Thyroid gland (tissue), 4 donors: ENCODE data around the gene PKP2. TPM values are rescaled to one million over a fixed set of nuclear protein-coding genes. Genes with fewer than 3 reads are reported as not detected.
"Not testable (repeated sequence)": the region's sequence is repeated elsewhere in the genome, so short reads cannot be mapped to it uniquely, and the experiment has no call there.

Source experiments
- DNase-seq, 2 donors: peaks; one replicate each; pipeline ENCODE4 v3.0.0-alpha.2; 2019
- H3K27ac ChIP-seq, 3 donors: fragments of 200-600 bp; sonication (generic); 1 replicate in 2 of 3; 2 replicates in 1 of 3; pipeline ENCODE4 v1.5.1; 2016 to 2019; ENCODE audit warnings: mild to moderate bottlenecking in 1 of 3, moderate library complexity in 1 of 3
- H3K27me3 ChIP-seq: fragments of 200-600 bp; sonication (generic); one replicate; pipeline ENCODE4 v1.5.1; 2019
- H3K36me3 ChIP-seq, 2 donors: fragments of 200-600 bp; sonication (generic); one replicate each; pipeline ENCODE4 v1.5.1; 2016 to 2019
- H3K4me1 ChIP-seq, 2 donors: fragments of 200-600 bp; sonication (generic); one replicate each; pipeline ENCODE4 v1.5.1; 2017 to 2019
- H3K4me3 ChIP-seq, 3 donors: fragments of 200-600 bp; sonication (generic); replicated peaks in 1 of 3; 1 replicate in 2 of 3; 2 replicates in 1 of 3; pipeline ENCODE4 v1.5.1; 2016; ENCODE audit warnings: mild to moderate bottlenecking in 1 of 3
- H3K9me3 ChIP-seq: fragments of 200-600 bp; sonication (generic); one replicate; pipeline ENCODE4 v1.5.1; 2017
- POLR2A ChIP-seq, 2 donors: fragments of 450-650 bp; IDR thresholded peaks; one replicate each; pipeline ENCODE4 v1.6.1; 2017; ENCODE audit warnings: antibody characterized with exemption in 2 of 2, mild to moderate bottlenecking in 2 of 2, moderate library complexity in 1 of 2
- WGBS, 2 donors: methylation state at CpG; one replicate each; pipeline ENCODE4 v1.1.5; 2017; 5-methylcytosine and 5-hydroxymethylcytosine counted together
- intact Hi-C: fragments of 100-400 bp; cut with DNase I; formaldehyde crosslinking; loops from one replicate; pipeline ENCODE4 v1.15.1; 2023
- total RNA-seq, 4 donors: library from RNA; depleted of rRNA; stranded (reverse); fragments of >200 nt; gene quantifications; one replicate each; pipeline ENCODE4 v1.2.3, GENCODE V29; 2016
- TF ChIP-seq, protein P1 (sequence below), 6 experiments: fragments of 200-600 bp in 3 of 6; fragments of 450-650 bp in 3 of 6; sonication (generic) in 3 of 6; IDR thresholded peaks; one replicate each; pipeline ENCODE4 v1.5.1; 2016 to 2019; ENCODE audit warnings: antibody characterized with exemption in 6 of 6, mild to moderate bottlenecking in 2 of 6, inconsistent platforms in 1 of 6, moderate library complexity in 1 of 6

The PKP2 gene
- total RNA-seq, 4 donors from 2014 or later = 0.27 to 0.92 (median 0.55) TPM

DNA sequence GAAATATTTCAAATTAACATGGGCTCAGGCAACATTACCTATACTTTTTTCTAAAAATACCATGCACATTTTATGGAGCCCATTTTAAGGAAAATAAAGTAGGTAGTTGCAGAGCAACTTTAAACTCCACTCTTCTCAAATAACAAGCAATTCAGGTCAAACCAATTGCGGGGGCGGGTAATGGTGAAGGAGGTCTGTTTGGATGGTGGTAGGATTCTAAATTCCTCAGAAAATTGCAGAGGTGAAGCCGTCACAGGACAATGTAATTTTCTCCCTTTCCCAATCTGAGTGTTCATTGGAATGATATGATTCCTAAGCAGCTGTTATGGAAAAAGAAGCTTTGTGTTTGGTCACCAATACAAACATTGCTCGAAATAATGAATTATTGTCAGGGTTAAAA lies 11.6 kb downstream of the PKP2 start:
- no peaks in the 10 kb centered on the region for H3K4me1 ChIP-seq
- WGBS, 2 donors = 37 to 62% methylated on average over 4 of the region's 4 CpGs
- intact Hi-C loops = no loop called here
- H3K4me3 ChIP-seq = no peak overlapping the region
- H3K27me3 ChIP-seq = no peaks in the 10 kb centered on the region
- no peaks in the 10 kb centered on the region for H3K36me3 ChIP-seq
- TF ChIP-seq POLR2A (IDR thresholded peaks at IDR 0.05) = no peak
- TF ChIP-seq, protein P1, sequence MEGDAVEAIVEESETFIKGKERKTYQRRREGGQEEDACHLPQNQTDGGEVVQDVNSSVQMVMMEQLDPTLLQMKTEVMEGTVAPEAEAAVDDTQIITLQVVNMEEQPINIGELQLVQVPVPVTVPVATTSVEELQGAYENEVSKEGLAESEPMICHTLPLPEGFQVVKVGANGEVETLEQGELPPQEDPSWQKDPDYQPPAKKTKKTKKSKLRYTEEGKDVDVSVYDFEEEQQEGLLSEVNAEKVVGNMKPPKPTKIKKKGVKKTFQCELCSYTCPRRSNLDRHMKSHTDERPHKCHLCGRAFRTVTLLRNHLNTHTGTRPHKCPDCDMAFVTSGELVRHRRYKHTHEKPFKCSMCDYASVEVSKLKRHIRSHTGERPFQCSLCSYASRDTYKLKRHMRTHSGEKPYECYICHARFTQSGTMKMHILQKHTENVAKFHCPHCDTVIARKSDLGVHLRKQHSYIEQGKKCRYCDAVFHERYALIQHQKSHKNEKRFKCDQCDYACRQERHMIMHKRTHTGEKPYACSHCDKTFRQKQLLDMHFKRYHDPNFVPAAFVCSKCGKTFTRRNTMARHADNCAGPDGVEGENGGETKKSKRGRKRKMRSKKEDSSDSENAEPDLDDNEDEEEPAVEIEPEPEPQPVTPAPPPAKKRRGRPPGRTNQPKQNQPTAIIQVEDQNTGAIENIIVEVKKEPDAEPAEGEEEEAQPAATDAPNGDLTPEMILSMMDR (IDR thresholded peaks at IDR 0.05) = no peak
- no peak for DNase-seq
- no peak overlapping the region for H3K27ac ChIP-seq
- H3K9me3 ChIP-seq = no peaks in the 10 kb centered on the region

DNA sequence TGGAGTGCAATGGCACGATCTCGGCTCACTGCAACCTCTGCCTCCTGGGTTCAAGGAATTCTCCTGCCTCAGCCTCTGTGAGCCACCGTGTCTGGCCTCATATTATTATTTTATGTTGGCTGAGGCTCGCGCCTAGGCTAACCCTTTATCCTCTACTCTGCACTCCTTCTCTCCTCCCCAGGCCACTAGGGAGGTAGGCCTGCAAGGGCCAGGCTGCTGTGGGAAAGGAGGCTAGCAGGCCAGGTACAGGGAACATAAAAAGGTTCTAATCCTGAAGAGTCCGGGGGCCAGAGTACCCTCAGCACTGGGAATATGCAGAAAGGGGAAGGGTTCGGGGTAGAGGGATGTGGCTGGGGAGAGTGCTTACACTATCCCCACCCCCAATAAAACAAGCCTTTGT lies 14.9 kb downstream of the PKP2 start:
- intact Hi-C loops = no loop called here
- DNase-seq = no peak
- no peaks in the 10 kb centered on the region for H3K36me3 ChIP-seq
- no peaks in the 10 kb centered on the region for H3K27me3 ChIP-seq
- H3K4me1 ChIP-seq = no peaks in the 10 kb centered on the region
- WGBS, 2 donors = 76 to 77% methylated on average over 7 of the region's 7 CpGs
- TF ChIP-seq, protein P1 (IDR thresholded peaks at IDR 0.05) = no peak
- no peak for TF ChIP-seq POLR2A (IDR thresholded peaks at IDR 0.05)
- H3K27ac ChIP-seq = no peak overlapping the region
- no peaks in the 10 kb centered on the region for H3K9me3 ChIP-seq
- H3K4me3 ChIP-seq = no peak overlapping the region

DNA sequence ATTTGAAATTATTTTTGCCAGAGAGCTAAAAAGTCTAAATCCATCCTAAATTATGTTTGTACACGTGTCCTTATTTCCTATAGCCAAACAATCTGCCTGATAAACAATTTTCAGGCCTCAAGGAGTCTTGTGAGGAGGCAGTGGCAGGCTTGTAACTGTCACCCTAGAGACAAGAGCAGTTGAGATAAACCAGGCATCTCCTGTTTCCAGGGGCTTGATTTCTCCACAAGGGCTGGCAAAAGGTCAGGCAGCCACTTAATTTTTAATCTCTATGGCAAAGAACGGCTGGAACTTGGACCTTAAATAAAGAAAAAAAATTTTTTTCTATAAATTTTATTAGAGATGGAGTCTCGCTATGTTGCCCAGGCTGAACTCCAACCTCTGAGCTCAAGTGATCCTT lies 15.5 kb downstream of the PKP2 start:
- DNase-seq = no peak
- whole genome bisulfite sequencing, 2 donors = 63 to 70% methylated on average over 3 of the region's 3 CpGs
- no peak overlapping the region for H3K27ac ChIP-seq
- no peaks in the 10 kb centered on the region for H3K9me3 ChIP-seq
- no peaks in the 10 kb centered on the region for H3K36me3 ChIP-seq
- no peak for TF ChIP-seq POLR2A (IDR thresholded peaks at IDR 0.05)
- TF ChIP-seq, protein P1 (IDR thresholded peaks at IDR 0.05) = no peak
- no peaks in the 10 kb centered on the region for H3K27me3 ChIP-seq
- no peak overlapping the region for H3K4me3 ChIP-seq
- intact Hi-C loops = no loop called here
- no peaks in the 10 kb centered on the region for H3K4me1 ChIP-seq

DNA sequence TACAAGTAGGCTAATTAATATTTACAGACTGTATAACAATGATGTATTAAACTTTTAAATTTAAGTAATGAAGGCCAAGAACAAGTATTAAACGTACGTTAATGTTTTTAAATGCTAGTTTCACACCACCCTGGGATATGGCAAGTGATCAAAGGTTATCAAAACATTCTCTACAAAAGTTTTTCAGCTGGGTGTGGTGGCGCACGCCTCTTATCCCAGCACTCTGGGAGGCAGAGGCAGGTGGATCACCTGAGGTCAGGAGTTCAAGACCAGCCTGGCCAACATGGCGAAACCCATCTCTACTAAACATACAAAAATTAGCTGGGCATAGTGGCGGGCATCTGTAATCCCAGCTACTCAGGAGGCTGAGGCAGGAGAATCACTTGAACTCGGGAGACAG lies 17.5 kb downstream of the PKP2 start:
- H3K4me3 ChIP-seq, H3K27me3 ChIP-seq, H3K27ac ChIP-seq, H3K4me1 ChIP-seq, intact Hi-C loops, DNase-seq, H3K9me3 ChIP-seq, H3K36me3 ChIP-seq: not testable (repeated sequence)
- WGBS, 2 donors = 81 to 86% methylated on average over 7 of the region's 7 CpGs

DNA sequence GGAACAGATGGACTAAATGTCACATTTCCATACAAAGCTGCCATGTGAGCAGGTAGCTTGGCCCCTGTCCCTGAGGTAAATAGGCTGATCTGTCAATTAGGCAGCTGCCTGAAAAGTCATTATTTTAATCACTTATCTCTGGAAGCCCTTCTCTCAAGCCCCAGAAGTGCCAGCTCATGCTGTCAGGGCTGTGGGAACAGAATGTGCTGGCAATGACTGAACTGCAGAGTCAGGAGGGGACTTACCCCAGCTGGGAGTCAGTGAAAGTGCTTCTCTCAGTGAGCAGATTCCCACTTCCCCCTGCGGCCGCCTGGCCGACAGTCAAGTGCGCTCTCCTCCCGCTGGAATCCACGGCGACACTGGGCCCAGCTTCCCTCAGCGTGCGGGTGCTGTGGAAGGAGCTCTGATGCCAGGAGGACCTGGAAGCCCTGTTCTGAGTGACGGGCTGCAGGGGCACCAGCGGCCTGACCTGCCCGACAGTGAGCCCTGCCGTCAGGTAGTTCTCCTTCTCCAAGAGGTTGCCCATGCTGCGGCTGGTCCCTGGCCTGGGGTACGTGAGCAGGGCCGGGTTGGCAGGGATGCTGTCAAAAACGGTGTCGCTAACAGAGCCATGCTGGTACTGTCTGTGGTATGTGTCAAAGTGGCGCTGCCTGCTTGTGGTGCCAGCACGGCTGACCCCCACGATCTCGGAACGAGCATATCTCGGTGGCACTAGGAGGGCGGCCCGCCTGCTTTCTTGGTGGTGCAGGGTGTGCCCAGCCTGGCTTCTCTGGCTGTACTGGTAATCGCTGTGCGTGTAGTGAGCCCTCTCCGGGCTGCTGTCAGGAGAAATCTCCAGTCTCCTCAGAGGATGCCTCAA lies 18.7 kb downstream of the PKP2 start:
- Histone ChIP-seq H3K4me3 (no peak overlapping the region), H3K27me3 (no peaks in the 10 kb centered on the region), H3K36me3 (no peaks in the 10 kb centered on the region), H3K9me3 (no peaks in the 10 kb centered on the region), H3K4me1 (no peaks in the 10 kb centered on the region), H3K27ac (no peak overlapping the region)
- WGBS, 2 donors = 86 to 92% methylated on average over 12 to 14 of the region's 29 CpGs
- peak; percentile 33 to 39 for DNase-seq
- intact Hi-C loops = no loop called here
- TF ChIP-seq, protein P1 (IDR thresholded peaks at IDR 0.05) = no peak
- TF ChIP-seq POLR2A (IDR thresholded peaks at IDR 0.05) = no peak
